Natural killer cell (primary cell): ENCODE measurements around the gene BAG2. TPM values are rescaled to one million over a fixed set of nuclear protein-coding genes. Genes with fewer than 3 reads are reported as not detected.
A peak's percentile ranks its signal among the peaks of the same experiment; 100 is the strongest.

Source experiments
- ATAC-seq, 3 donors: fragments of 150-1000 bp in 2 of 3; fragments of 200-7000 bp in 1 of 3; cut with Tn5 transposase; 1 replicate in 1 of 3; 2 replicates in 2 of 3; pipeline ENCODE4 v1.10.0; 2021; ENCODE audit warnings: mild to moderate bottlenecking in 2 of 3, moderate library complexity in 2 of 3
- DNase-seq, 2 donors: peaks; one replicate each; pipeline versions ENCODE4 v3.0.0 to v3.0.0-alpha.2; 2013 to 2021; ENCODE audit warnings: mixed read lengths in 1 of 2
- H3K27ac ChIP-seq: one replicate; pipeline ENCODE4 v1.5.1; 2013; ENCODE audit warnings: mild to moderate bottlenecking, low read length
- H3K27me3 ChIP-seq: one replicate; pipeline ENCODE4 v1.6.1; 2013; ENCODE audit warnings: low read length; ENCODE audit not compliant: control insufficient read depth, insufficient read depth
- H3K36me3 ChIP-seq: one replicate; pipeline ENCODE4 v1.6.1; 2013; ENCODE audit warnings: low read length; ENCODE audit not compliant: control insufficient read depth, insufficient read depth
- H3K4me1 ChIP-seq: one replicate; pipeline ENCODE4 v1.6.1; 2013; ENCODE audit warnings: low read length; ENCODE audit not compliant: control insufficient read depth, insufficient read depth
- H3K4me3 ChIP-seq: one replicate; pipeline ENCODE4 v1.5.1; 2013; ENCODE audit warnings: low read length
- H3K9me3 ChIP-seq: one replicate; pipeline ENCODE4 v1.6.1; 2013; ENCODE audit warnings: low read length; ENCODE audit not compliant: control insufficient read depth, insufficient read depth
- H3K27ac Mint-ChIP-seq, 2 donors: one replicate each; pipeline ENCODE4 v1.8.0; 2022; ENCODE audit warnings: mild to moderate bottlenecking in 2 of 2, mixed read lengths in 2 of 2, moderate library complexity in 1 of 2
- H3K27me3 Mint-ChIP-seq, 2 donors: one replicate each; pipeline ENCODE4 v1.8.0; 2022; ENCODE audit warnings: low read depth in 2 of 2, mixed read lengths in 2 of 2
- H3K36me3 Mint-ChIP-seq: one replicate; pipeline ENCODE4 v1.8.0; 2022; ENCODE audit warnings: mixed read lengths
- H3K4me1 Mint-ChIP-seq, 2 donors: one replicate each; pipeline ENCODE4 v1.8.0; 2022; ENCODE audit warnings: mixed read lengths in 2 of 2
- H3K4me3 Mint-ChIP-seq: one replicate; pipeline ENCODE4 v1.8.0; 2022; ENCODE audit warnings: mild to moderate bottlenecking, moderate library complexity, mixed read lengths
- H3K9me3 Mint-ChIP-seq, 2 donors: one replicate each; pipeline ENCODE4 v1.8.0; 2022; ENCODE audit warnings: mixed read lengths in 2 of 2
- WGBS: methylation state at CpG from one replicate; pipeline ENCODE4 v1.1.7; 2013; ENCODE audit warnings: missing lambda C conversion rate; ENCODE audit not compliant: insufficient coverage; 5-methylcytosine and 5-hydroxymethylcytosine counted together
- intact Hi-C: fragments of 100-400 bp; cut with micrococcal nuclease; formaldehyde crosslinking; loops from one replicate; pipeline ENCODE4 v1.14.2; 2022
- total RNA-seq, 4 donors: library from RNA; stranded (reverse); fragments of 120-200 nt in 1 of 4; gene quantifications; one replicate each; pipeline versions ENCODE4 v1.2.3 to v1.2.4, GENCODE V29; 2013 to 2022
- TF ChIP-seq, protein P1 (sequence below): fragments of 200-600 bp; IDR thresholded peaks from one replicate; pipeline ENCODE4 v1.8.0; 2022; ENCODE audit warnings: antibody characterized with exemption

The BAG2 gene
- total RNA-seq, 3 donors from 2014 or later (not counting 1 experiment from before 2014, with no cell fraction given): 2.8 to 3.6 (median 3.2) TPM

DNA sequence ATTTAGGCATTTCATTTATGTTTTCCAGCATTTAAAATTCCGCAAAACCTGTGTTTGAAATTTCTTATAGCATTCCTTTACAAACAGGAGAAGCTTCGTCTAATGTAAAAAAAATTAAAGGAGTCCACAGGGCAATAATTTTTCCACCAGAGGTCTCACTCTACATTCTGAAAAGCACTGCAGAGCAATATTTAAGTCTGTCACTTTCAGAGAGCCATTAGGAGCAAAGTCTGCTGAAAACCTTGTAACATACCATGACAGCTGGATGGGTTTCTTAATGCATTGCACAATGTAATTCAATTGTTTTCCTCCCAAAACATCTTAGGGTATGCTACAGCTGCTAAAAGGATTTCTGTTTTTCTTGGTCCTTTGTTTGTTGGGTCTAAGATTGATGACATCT lies 18.0 kb downstream of the BAG2 start:
- intact Hi-C loops: no loop called here
- H3K9me3 ChIP-seq: no peaks in the 10 kb centered on the region
- TF ChIP-seq, protein P1, sequence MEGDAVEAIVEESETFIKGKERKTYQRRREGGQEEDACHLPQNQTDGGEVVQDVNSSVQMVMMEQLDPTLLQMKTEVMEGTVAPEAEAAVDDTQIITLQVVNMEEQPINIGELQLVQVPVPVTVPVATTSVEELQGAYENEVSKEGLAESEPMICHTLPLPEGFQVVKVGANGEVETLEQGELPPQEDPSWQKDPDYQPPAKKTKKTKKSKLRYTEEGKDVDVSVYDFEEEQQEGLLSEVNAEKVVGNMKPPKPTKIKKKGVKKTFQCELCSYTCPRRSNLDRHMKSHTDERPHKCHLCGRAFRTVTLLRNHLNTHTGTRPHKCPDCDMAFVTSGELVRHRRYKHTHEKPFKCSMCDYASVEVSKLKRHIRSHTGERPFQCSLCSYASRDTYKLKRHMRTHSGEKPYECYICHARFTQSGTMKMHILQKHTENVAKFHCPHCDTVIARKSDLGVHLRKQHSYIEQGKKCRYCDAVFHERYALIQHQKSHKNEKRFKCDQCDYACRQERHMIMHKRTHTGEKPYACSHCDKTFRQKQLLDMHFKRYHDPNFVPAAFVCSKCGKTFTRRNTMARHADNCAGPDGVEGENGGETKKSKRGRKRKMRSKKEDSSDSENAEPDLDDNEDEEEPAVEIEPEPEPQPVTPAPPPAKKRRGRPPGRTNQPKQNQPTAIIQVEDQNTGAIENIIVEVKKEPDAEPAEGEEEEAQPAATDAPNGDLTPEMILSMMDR: no peak
- no peak overlapping the region for H3K27ac ChIP-seq
- H3K27ac Mint-ChIP-seq: no peak overlapping the region
- no peak overlapping the region for H3K4me3 ChIP-seq
- no peak overlapping the region for H3K4me3 Mint-ChIP-seq
- no peaks in the 10 kb centered on the region for H3K27me3 ChIP-seq
- H3K9me3 Mint-ChIP-seq: no peaks in the 10 kb centered on the region
- no peaks in the 10 kb centered on the region for H3K27me3 Mint-ChIP-seq
- no peaks in the 10 kb centered on the region for H3K36me3 Mint-ChIP-seq
- DNase-seq (peak in 1 of 2 donors; percentile 11), ATAC-seq (no peak)
- WGBS: 100% methylated on average over 1 of the region's 2 CpGs
- H3K4me1 Mint-ChIP-seq: no peaks in the 10 kb centered on the region
- no peaks in the 10 kb centered on the region for H3K4me1 ChIP-seq
- no peaks in the 10 kb centered on the region for H3K36me3 ChIP-seq

DNA sequence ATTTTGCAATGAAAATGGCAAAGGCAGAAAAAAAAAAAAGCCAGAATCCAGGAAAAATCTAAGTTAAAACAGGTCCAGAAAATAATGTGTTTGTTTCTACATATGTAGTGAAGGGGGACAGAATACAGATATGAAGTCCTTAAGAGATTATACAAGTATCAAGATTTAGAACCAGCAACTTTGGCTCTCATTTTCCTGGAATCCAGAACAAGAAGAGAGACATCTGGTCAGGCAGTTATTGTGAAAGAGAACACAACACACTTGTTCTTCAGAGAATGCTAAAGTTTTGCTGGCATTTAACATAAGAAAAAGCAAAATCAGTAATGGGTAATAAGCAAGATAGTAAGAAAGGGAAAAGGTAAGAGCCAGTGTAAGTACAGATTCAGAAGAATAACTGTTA lies 21.1 kb downstream of the BAG2 start:
- no peak overlapping the region for H3K27ac ChIP-seq
- H3K9me3 ChIP-seq: no peaks in the 10 kb centered on the region
- no peaks in the 10 kb centered on the region for H3K27me3 ChIP-seq
- no peaks in the 10 kb centered on the region for H3K4me1 ChIP-seq
- TF ChIP-seq, protein P1: no peak
- no peaks in the 10 kb centered on the region for H3K36me3 Mint-ChIP-seq
- no peaks in the 10 kb centered on the region for H3K27me3 Mint-ChIP-seq
- H3K9me3 Mint-ChIP-seq: no peaks in the 10 kb centered on the region
- H3K27ac Mint-ChIP-seq: no peak overlapping the region
- no peak overlapping the region for H3K4me3 ChIP-seq
- ATAC-seq (no peak), DNase-seq (no peak)
- no peak overlapping the region for H3K4me3 Mint-ChIP-seq
- no peaks in the 10 kb centered on the region for H3K36me3 ChIP-seq
- no peaks in the 10 kb centered on the region for H3K4me1 Mint-ChIP-seq
- intact Hi-C loops: no loop called here

DNA sequence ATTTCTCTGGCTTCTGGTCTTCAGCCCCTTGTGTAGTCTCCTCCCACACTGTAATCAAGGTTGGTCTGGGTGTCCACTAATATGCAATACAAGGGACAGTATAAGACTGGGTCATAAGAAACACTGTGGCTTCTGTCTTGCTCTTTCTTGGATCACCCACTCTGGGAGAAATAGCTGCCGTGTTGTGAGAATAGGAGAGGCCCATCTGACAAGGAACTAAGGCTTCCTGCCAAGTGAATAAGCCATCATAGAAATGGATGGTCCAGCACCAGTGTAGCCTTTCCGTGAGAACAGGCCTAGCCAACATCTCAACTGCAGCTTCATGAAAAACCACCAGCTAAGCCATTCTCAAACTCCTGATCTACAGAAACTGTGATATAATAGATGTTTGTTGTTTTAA lies 23.3 kb downstream of the BAG2 start:
- DNase-seq: no peak
- no peaks in the 10 kb centered on the region for H3K9me3 Mint-ChIP-seq
- no peaks in the 10 kb centered on the region for H3K36me3 Mint-ChIP-seq
- TF ChIP-seq, protein P1: no peak
- no peak overlapping the region for H3K27ac Mint-ChIP-seq
- no peaks in the 10 kb centered on the region for H3K27me3 Mint-ChIP-seq
- no peaks in the 10 kb centered on the region for H3K4me1 Mint-ChIP-seq
- Histone ChIP-seq H3K36me3 (no peaks in the 10 kb centered on the region), H3K27ac (no peak overlapping the region), H3K9me3 (no peaks in the 10 kb centered on the region), H3K4me1 (no peaks in the 10 kb centered on the region), H3K4me3 (no peak overlapping the region), H3K27me3 (no peaks in the 10 kb centered on the region)
- ATAC-seq: no peak
- H3K4me3 Mint-ChIP-seq: no peak overlapping the region
- intact Hi-C loops: no loop called here
- WGBS: 100% methylated on average over 1 of the region's 2 CpGs

DNA sequence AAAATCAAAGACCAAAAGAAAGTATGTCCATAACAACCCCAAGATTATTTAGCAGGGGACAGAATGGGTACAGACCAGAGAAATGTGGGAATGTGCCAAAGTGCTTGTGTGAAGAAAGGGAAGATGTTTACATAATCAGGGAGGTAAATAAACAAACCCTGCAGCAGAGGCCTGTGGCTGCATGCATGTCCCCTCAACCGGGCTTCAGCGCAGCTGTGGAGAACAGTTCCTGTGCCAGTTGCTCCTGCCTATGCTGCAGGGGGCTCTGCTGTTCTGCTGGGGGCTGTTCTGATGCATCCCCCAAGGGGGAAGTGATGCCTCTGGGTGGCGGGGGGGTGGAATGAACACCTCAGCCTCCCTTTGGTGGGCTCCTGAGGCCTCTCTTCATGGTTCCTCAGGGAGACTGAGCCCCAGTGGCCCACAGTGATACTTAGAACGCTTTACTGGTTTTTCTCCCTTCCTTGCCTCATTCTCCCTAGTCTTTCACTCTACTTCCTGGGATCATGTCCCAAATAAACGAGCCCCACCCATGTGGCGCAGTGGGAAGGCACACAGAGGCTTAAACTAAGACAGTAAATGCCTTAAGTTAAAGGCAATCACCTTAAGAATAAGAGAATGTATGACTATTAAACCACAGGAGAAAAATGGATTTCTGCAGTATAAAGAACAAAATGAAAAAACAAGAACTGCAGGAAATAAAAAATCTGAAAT lies 27.0 kb downstream of the BAG2 start:
- no peaks in the 10 kb centered on the region for H3K36me3 ChIP-seq
- H3K4me3 ChIP-seq: no peak overlapping the region
- no peaks in the 10 kb centered on the region for H3K9me3 Mint-ChIP-seq
- DNase-seq: no peak
- H3K27ac ChIP-seq: no peak overlapping the region
- no peak overlapping the region for H3K27ac Mint-ChIP-seq
- H3K4me1 ChIP-seq: no peaks in the 10 kb centered on the region
- H3K36me3 Mint-ChIP-seq: no peaks in the 10 kb centered on the region
- no peak overlapping the region for H3K4me3 Mint-ChIP-seq
- no peaks in the 10 kb centered on the region for H3K27me3 ChIP-seq
- ATAC-seq: no peak
- TF ChIP-seq, protein P1: no peak
- WGBS: 91% methylated on average over 5 of the region's 6 CpGs
- H3K4me1 Mint-ChIP-seq: no peaks in the 10 kb centered on the region
- no peaks in the 10 kb centered on the region for H3K9me3 ChIP-seq
- intact Hi-C loops: no loop called here
- no peaks in the 10 kb centered on the region for H3K27me3 Mint-ChIP-seq
